Stimulated activated naive B cell treated with anti-CD40 and anti-IgM and Interleukin-4, amounts not matched to agents 10 μg/mL and 1 μg/mL and 100 μg/mL, for 72 hours (primary cell): Measurements from ENCODE around the gene TTC1.

ENCODE experiments used
- ATAC-seq, 2 donors: fragments of 150-1000 bp; cut with Tn5 transposase; replicated peaks; 2 replicates each; pipeline ENCODE4 v1.10.0; 2021; ENCODE audit warnings: moderate library complexity in 1 of 2
- DNase-seq: peaks from one replicate; pipeline ENCODE4 v3.0.0; 2021
- H3K27ac Mint-ChIP-seq: one replicate; pipeline ENCODE4 v1.8.0; 2022; ENCODE audit warnings: mild to moderate bottlenecking, mixed read lengths
- H3K27me3 Mint-ChIP-seq, 2 donors: one replicate each; pipeline ENCODE4 v1.8.0; 2022; ENCODE audit warnings: mixed read lengths in 2 of 2
- H3K36me3 Mint-ChIP-seq, 2 donors: one replicate each; pipeline ENCODE4 v1.8.0; 2022; ENCODE audit warnings: mixed read lengths in 2 of 2, mild to moderate bottlenecking in 1 of 2
- H3K4me1 Mint-ChIP-seq, 2 donors: one replicate each; pipeline ENCODE4 v1.8.0; 2022; ENCODE audit warnings: mixed read lengths in 2 of 2, mild to moderate bottlenecking in 1 of 2
- H3K4me3 Mint-ChIP-seq, 2 donors: one replicate each; pipeline ENCODE4 v1.8.0; 2022; ENCODE audit warnings: mild to moderate bottlenecking in 2 of 2, mixed read lengths in 2 of 2, moderate library complexity in 1 of 2
- H3K9me3 Mint-ChIP-seq, 2 donors: one replicate each; pipeline ENCODE4 v1.8.0; 2022; ENCODE audit warnings: mixed read lengths in 2 of 2, mild to moderate bottlenecking in 1 of 2

TTC1 gene

DNA sequence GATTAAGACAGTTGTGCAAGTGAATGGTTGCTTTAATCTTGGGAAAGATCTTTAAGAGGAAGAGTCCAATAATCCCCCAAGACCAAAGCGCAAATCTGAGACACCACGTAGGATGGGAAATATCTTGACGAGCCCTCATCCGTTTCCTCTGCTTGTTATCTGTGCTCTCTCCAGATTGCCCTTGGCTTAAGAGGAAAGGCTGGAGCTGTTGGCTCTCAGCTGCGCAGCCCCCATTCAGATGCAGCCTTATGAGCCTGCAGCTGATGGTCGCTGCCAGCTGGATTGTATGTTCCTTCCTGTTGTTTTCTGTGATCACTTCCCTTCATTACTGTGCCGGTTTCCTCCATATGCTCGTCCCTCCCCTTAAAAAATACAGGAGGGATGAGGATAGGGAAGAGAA lies 62.6 kb downstream of the TTC1 start:
- no peaks in the 10 kb centered on the region for H3K9me3 Mint-ChIP-seq
- ATAC-seq (no peak), DNase-seq (no peak)
- peaks cover 0 to 4% of the 10 kb centered on the region in 2 donors for H3K4me1 Mint-ChIP-seq
- H3K27me3 Mint-ChIP-seq = no peaks in the 10 kb centered on the region
- no peak overlapping the region for H3K27ac Mint-ChIP-seq
- peaks cover 5 to 20% of the 10 kb centered on the region in 2 donors for H3K36me3 Mint-ChIP-seq
- H3K4me3 Mint-ChIP-seq = no peak overlapping the region

DNA sequence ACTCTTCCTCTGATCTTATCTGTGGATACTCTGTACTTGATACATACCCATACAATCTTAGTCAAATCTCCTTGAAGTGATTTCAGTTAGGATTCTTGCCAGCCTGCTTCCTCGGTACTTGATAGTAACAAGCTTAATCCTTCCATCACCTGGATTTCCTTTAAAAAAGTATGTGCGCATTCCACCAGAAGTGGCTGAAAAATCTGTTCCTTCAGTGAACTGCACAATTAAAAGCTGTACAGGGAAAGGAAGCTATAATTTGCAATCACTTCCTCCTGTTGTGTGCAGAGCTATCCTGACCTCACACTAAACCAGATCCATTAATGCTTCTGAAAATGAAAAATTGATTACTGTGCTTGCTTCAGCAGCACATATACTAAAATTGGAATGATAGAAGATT lies 63.0 kb downstream of the TTC1 start:
- Mint-ChIP-seq H3K27me3 (no peaks in the 10 kb centered on the region), H3K9me3 (no peaks in the 10 kb centered on the region), H3K36me3 (peaks cover 5 to 20% of the 10 kb centered on the region in 2 donors), H3K27ac (no peak overlapping the region), H3K4me3 (no peak overlapping the region), H3K4me1 (peaks cover 0 to 4% of the 10 kb centered on the region in 2 donors)
- ATAC-seq (no peak), DNase-seq (no peak)

DNA sequence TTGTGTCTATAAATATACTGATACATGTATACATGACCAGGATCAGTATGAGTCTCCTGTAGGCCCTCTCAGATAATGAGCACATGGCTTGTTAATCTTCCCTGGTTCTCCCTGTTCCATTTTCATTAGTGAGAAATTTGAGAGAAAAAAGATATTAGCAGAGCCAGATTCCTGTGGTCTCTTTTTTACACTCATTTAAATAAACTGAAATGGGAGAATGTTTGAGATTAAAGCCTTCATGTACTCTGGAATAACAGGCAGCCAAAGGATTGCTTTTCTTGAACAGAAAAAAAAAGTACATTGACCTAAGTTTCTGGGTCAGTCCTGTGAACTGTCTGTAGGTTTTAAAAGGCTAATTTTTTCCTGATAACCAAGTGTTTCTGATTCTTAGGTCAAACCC lies 66.1 kb downstream of the TTC1 start:
- peaks cover 0 to 4% of the 10 kb centered on the region in 2 donors for H3K4me1 Mint-ChIP-seq
- peaks cover 6 to 17% of the 10 kb centered on the region in 2 donors for H3K36me3 Mint-ChIP-seq
- H3K4me3 Mint-ChIP-seq = no peak overlapping the region
- no peak overlapping the region for H3K27ac Mint-ChIP-seq
- no peaks in the 10 kb centered on the region for H3K27me3 Mint-ChIP-seq
- no peaks in the 10 kb centered on the region for H3K9me3 Mint-ChIP-seq
- DNase-seq (no peak), ATAC-seq (no peak)

DNA sequence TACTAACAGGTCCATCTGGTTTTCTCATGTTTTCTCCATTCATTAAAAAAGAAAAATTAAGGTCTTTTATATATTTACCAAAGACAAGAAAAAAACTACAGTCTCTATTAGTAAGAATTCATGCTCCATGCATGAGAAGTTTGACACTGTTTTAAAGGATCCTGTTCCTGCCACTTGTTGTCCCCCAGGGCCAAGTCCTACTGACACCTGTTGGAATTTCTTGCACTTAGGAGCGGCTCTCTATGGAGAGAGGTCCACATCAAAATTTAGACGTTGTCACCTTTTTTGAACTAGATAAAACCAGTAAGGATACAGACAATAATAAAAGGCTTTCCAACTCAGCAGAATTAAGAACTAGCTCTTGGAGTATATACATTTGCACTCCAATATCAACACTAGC lies 68.1 kb downstream of the TTC1 start:
- H3K27me3 Mint-ChIP-seq = no peaks in the 10 kb centered on the region
- no peak overlapping the region for H3K27ac Mint-ChIP-seq
- H3K9me3 Mint-ChIP-seq = no peaks in the 10 kb centered on the region
- H3K36me3 Mint-ChIP-seq = peaks cover 4 to 13% of the 10 kb centered on the region in 2 donors
- ATAC-seq (no peak), DNase-seq (no peak)
- no peaks in the 10 kb centered on the region for H3K4me1 Mint-ChIP-seq
- no peak overlapping the region for H3K4me3 Mint-ChIP-seq

DNA sequence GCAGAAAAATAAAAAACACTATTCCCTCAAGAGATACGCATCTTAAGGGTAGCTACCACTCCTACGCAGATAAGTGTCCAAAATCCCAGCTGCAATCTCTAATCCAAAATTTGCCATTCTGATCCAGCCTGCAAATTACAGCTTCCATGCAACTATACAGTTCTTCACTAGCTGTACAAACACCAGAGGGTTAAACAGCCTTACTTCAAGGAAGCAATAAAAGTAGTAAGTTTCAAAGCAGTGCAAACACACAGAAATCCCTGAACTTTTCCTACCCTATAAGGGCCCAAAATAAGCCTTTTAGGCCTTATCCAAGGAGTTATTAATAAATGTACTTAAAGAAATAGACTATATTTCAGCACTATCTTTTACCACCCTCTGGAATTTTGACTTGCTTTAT lies 70.8 kb downstream of the TTC1 start:
- no peak for DNase-seq
- Mint-ChIP-seq H3K27me3 (no peaks in the 10 kb centered on the region), H3K4me3 (no peak overlapping the region), H3K27ac (no peak overlapping the region), H3K36me3 (peaks cover 2 to 9% of the 10 kb centered on the region in 2 donors), H3K4me1 (no peaks in the 10 kb centered on the region), H3K9me3 (no peaks in the 10 kb centered on the region)
- no peak for ATAC-seq

DNA sequence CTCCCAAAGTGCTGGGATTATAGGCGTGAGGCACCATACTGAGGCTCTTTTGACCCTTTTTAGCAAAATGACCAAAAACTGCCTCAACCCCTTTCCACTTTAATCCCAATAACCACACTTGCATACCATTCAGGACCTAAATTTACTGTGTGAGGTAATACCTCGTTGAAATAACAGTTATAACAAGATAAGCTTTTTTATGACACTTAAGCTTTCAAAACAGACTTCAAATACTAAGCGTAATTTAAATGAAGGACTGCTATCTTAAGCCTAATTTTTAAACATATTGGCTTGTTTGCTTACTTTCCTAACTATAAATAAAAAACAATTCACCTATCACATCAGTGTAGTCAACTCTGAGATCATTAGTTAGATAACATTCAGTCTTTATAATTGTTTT lies 72.6 kb downstream of the TTC1 start:
- Mint-ChIP-seq H3K4me3 (no peak overlapping the region), H3K36me3 (peaks cover 2 to 12% of the 10 kb centered on the region in 2 donors), H3K27ac (no peak overlapping the region), H3K4me1 (no peaks in the 10 kb centered on the region), H3K27me3 (no peaks in the 10 kb centered on the region), H3K9me3 (no peaks in the 10 kb centered on the region)
- ATAC-seq = no peak
- no peak for DNase-seq

DNA sequence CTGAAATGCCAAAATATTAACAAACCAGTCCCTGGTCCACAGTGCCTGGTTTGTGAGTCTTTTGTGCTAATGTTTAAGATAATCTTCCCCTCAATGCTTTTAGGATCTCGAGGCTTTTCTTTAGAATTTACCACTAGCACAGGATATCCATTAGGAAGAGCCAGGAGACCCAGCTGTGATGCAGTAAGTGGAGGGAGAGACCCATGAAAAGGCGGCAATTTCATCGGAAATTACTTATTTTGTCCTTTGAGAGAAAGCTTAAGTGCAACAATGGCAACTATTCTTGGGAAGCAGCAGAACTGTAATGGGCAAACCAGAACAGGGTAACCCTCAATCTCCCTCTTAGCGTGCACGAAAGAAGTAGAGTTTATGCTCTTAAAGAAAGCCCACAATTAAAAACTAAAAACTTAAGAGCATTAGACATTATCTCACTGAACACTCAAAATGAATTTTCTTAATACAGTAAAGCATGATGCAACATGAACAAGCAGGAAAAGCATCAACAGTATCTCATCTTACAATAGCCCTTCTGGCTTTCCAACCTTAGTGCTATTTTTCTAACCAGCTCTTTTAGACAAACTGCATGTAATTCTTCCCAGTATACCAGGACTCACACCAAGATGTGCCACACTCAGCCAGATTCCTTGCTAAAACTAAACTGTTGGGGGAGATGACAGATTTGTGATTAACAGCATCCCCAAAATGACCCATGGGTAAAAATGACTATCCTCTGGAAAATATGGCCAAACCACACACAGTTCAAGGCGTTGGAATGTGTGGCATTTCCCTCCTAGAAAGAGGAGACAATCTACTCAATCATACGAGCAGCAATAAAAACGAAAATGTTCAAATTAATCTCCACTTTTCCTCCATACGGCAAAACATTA lies 73.9 kb downstream of the TTC1 start:
- no peak overlapping the region for H3K27ac Mint-ChIP-seq
- DNase-seq = no peak
- no peaks in the 10 kb centered on the region for H3K9me3 Mint-ChIP-seq
- no peak overlapping the region for H3K4me3 Mint-ChIP-seq
- no peaks in the 10 kb centered on the region for H3K27me3 Mint-ChIP-seq
- H3K4me1 Mint-ChIP-seq = no peaks in the 10 kb centered on the region
- H3K36me3 Mint-ChIP-seq = peaks cover 2 to 12% of the 10 kb centered on the region in 2 donors
- no peak for ATAC-seq

DNA sequence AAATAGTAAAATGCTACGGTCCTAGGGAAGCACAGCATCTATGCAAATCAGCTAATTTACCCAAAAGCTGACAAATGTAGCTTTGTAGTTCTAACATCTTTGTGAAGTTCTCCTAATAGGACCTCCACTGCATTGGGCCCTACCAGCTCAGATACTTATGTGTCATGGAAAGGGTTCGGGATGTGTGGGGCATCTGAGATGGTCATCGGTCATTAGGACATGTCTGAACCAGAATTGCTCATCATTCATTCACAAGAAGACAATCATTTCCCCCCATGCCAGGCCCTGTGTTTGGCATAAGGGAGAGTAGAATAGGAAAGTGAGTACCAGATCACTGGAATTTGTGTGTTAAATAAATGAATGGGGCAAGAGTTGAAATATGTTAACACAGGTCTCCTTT lies 74.6 kb downstream of the TTC1 start:
- Mint-ChIP-seq H3K36me3 (peaks cover 2 to 9% of the 10 kb centered on the region in 2 donors), H3K27ac (no peak overlapping the region), H3K9me3 (no peaks in the 10 kb centered on the region), H3K4me3 (no peak overlapping the region), H3K4me1 (no peaks in the 10 kb centered on the region), H3K27me3 (no peaks in the 10 kb centered on the region)
- no peak for ATAC-seq
- no peak for DNase-seq

DNA sequence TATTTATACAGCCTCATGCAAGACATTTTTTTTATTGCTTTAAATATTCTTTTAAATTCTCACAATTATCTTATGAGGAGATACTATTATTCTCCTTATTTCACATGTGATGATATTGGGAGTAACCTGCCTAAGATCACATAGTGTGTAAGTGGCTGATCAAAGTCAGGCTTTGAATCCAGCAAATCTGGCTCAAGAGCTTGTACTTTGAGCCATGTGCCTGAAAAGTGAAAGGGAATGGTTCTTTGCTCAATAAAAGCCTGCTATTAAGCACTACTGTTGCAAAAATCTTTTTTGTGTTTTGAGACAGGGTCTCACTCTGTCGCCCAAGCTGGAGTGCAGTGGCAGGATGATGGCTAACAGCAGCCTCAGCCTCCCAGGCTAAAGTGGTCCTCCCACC lies 75.2 kb downstream of the TTC1 start:
- H3K4me1 Mint-ChIP-seq = peaks cover 0 to 3% of the 10 kb centered on the region in 2 donors
- DNase-seq = no peak
- H3K27me3 Mint-ChIP-seq = no peaks in the 10 kb centered on the region
- no peak overlapping the region for H3K4me3 Mint-ChIP-seq
- H3K27ac Mint-ChIP-seq = no peak overlapping the region
- peaks cover 2 to 5% of the 10 kb centered on the region in 2 donors for H3K36me3 Mint-ChIP-seq
- no peak for ATAC-seq
- H3K9me3 Mint-ChIP-seq = no peaks in the 10 kb centered on the region

DNA sequence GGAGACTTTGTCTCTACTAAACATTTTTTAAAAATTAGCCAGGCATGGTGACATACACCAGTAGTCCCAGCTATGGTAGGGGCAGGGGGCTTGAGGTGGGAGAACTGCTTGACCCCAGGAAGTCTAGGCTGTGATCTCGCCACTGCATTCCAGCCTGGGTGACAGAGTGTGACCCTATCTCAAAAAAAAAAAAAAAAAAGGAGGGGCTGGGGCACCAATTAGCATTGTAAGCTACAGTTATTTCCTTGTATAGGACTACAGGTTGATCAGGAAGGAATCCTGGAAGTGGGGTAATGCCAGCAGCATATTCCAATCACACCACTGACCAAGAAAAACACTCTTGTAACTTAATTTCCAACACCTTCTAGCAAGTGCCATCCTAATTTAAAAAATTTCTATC lies 78.3 kb downstream of the TTC1 start:
- Mint-ChIP-seq H3K36me3 (peaks cover under 1 to 10% of the 10 kb centered on the region in 2 donors), H3K4me3 (no peak overlapping the region), H3K9me3 (no peaks in the 10 kb centered on the region), H3K27me3 (no peaks in the 10 kb centered on the region), H3K4me1 (peaks cover 6 to 11% of the 10 kb centered on the region in 2 donors), H3K27ac (no peak overlapping the region)
- ATAC-seq (no peak), DNase-seq (no peak)

DNA sequence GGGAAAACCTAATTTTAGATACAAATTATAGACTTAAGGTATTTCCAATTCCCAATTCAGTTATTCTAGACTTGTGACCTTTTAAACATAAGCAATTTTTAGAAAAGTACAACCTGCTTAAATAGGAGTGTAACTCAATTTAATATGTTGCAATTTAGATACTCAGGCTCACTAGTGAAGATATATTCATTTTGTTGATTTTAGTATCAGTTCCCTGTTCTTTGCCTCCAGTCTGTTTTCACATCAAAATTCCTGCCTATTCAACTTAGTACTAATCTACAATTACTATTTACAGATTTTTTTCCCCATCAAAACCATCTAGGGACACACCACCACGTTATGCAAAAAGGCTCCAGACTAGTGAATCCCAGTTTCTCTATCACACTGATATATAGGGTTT lies 79.9 kb downstream of the TTC1 start:
- ATAC-seq (peak in 1 of 2 donors; percentile 51), DNase-seq (no peak)
- Mint-ChIP-seq H3K9me3 (no peaks in the 10 kb centered on the region), H3K27me3 (no peaks in the 10 kb centered on the region), H3K4me3 (no peak overlapping the region), H3K4me1 (peaks cover 14 to 26% of the 10 kb centered on the region in 2 donors), H3K36me3 (peaks cover 15 to 25% of the 10 kb centered on the region in 2 donors), H3K27ac (no peak overlapping the region)

DNA sequence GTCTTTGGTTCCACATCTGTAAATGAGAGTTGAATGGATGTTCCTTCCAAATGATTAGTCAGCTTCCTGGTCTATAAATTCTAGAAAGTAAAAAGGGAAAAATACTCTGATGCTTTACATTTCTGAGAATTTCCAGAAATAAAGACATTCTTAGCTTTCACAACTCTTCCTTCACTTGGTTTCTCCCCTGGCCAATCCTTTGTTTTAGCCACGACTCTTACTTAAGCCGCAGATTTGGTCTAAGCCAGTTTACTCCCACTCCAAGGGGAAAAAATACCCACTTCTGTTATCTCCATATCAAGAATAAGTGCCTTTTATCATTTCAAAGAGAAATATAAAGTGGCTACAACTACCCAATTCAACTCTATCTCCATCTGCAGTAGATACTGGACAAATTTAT lies 80.6 kb downstream of the TTC1 start:
- Mint-ChIP-seq H3K4me1 (peaks cover 16 to 33% of the 10 kb centered on the region in 2 donors), H3K27me3 (no peaks in the 10 kb centered on the region), H3K9me3 (no peaks in the 10 kb centered on the region), H3K4me3 (no peak overlapping the region), H3K27ac (no peak overlapping the region), H3K36me3 (peaks cover 18 to 31% of the 10 kb centered on the region in 2 donors)
- DNase-seq (no peak), ATAC-seq (no peak)

DNA sequence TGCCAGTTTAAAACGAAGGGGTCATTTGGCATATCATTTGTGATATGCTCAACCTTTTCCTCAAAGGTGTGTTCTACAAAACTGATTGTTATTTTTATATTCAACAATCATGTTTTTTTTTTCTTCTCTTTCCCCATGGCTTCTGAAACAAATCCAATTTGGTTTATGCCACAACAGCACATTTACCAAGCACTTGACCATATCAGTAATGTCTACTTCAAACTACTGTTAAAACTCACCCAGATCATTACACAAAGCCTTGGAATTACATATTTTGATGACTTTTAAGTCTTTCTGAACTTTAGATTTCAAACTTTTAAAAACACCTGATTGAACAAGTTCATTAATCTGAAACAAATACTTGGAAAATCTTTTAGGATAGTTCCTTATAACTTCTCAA lies 81.1 kb downstream of the TTC1 start:
- ATAC-seq = no peak
- Mint-ChIP-seq H3K27me3 (no peaks in the 10 kb centered on the region), H3K27ac (no peak overlapping the region), H3K4me3 (no peak overlapping the region), H3K36me3 (peaks cover 18 to 31% of the 10 kb centered on the region in 2 donors), H3K4me1 (peaks cover 16 to 34% of the 10 kb centered on the region in 2 donors), H3K9me3 (no peaks in the 10 kb centered on the region)
- no peak for DNase-seq

DNA sequence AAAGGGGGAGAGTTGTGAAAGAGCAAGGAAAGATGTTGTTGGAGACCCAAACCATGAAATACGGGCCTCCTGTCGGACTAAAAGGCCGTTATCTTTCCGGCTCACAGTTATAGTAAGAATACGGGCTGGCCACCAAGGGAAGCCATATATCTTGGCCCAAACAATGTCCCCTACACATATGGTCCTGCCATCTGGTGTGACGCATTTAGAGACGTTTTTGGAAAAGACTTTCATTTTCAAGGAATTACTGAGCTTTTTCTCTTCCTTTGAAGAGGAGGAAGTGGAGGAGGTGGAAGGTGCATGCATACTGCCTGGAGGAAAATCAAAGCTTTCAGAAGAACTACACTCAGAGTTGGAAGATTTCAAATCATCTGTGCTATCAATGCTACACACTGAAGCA lies 83.6 kb downstream of the TTC1 start:
- Mint-ChIP-seq H3K36me3 (peaks cover 18 to 30% of the 10 kb centered on the region in 2 donors), H3K27ac (no peak overlapping the region), H3K4me3 (no peak overlapping the region), H3K9me3 (no peaks in the 10 kb centered on the region), H3K4me1 (peaks cover 16 to 34% of the 10 kb centered on the region in 2 donors), H3K27me3 (no peaks in the 10 kb centered on the region)
- ATAC-seq (no peak), DNase-seq (no peak)

DNA sequence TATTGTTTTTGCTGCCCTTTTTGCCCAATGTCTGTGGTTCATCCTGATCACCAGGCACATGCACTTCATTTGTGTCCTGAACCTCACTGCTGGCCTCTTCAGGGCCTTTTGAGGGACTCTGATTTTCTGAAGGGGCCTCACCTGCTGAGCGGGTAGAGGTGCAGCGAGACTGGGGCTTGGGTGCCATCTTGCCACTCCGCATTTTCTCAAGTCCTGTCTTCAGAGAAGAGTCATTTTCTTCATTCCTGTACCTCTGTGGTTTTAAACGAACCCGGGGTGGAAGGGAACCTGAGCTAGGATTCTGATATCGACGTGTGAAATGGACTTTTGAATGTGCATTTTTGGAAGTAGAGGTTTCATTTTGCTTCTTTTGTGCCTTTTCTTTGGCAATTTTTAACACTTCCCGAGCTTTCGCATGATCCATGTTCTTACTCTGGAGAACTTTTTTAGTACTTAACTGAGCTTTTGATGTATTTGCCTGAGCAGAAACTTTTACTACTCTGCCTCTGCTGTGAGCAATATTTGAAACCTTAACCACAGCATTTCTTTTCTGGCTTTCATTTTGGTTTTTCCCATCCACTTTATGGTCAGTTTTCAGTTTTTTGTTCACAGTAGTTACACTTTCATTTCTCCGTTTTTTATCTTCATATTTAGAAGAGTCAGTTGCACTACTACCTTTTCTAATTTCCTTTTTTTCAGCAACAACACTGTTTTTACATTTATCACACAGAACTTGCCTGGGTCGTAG lies 84.2 kb downstream of the TTC1 start:
- DNase-seq = no peak
- peak; percentile 25 to 31 for ATAC-seq
- peak overlapping the region in 1 of 2 donors; percentile 12 for H3K4me3 Mint-ChIP-seq
- no peak overlapping the region for H3K27ac Mint-ChIP-seq
- peaks cover 18 to 30% of the 10 kb centered on the region in 2 donors for H3K36me3 Mint-ChIP-seq
- no peaks in the 10 kb centered on the region for H3K27me3 Mint-ChIP-seq
- H3K9me3 Mint-ChIP-seq = no peaks in the 10 kb centered on the region
- peaks cover 19 to 39% of the 10 kb centered on the region in 2 donors for H3K4me1 Mint-ChIP-seq
